ENCODE measurements around the gene SUSD1. TPM values are rescaled to one million over a fixed set of nuclear protein-coding genes. Genes with fewer than 3 reads are reported as not detected.

Gene SUSD1
- polyA plus RNA-seq, 1 experiment: 17.5 TPM

GRCh38 chr9:112006361-112007020 is 168.6 kb downstream of the SUSD1 start:
- Histone ChIP-seq H3K4me3 (ENCODE audit: low read depth, low read length) (no peak overlapping the region), H3K27me3 (ENCODE audit: control insufficient read depth, insufficient read depth, low read length) (no peaks in the 10 kb centered on the region), H3K36me3 (ENCODE audit: control insufficient read depth, insufficient read depth, low read length) (no peaks in the 10 kb centered on the region)
- ChIA-PET CTCF (no interaction called here), POLR2A (no interaction called here)
- DNase-seq (ENCODE audit: low read depth): no peak
- TF ChIP-seq CTCF (IDR thresholded peaks at IDR 0.05; ENCODE audit: insufficient read depth, low read depth, low read length): no peak

- POLR2A ChIA-PET: no interaction called here
- no peak for TF ChIP-seq CTCF (IDR thresholded peaks at IDR 0.05; ENCODE audit: insufficient read depth, low read depth, low read length)
- CTCF ChIA-PET: interaction anchor here (1.2 kb wide), 1 partner anchor 11 kb away, joined by 4 read pairs; no protein-coding TSS in a partner anchor
- no peak overlapping the region for H3K4me3 ChIP-seq (ENCODE audit: low read depth, low read length)
- no peaks in the 10 kb centered on the region for H3K36me3 ChIP-seq (ENCODE audit: control insufficient read depth, insufficient read depth, low read length)
- H3K27me3 ChIP-seq (ENCODE audit: control insufficient read depth, insufficient read depth, low read length): no peaks in the 10 kb centered on the region
- no peak for DNase-seq (ENCODE audit: low read depth)
Measured at GRCh38 chr9:112005939-112006338, 169.2 kb downstream of the SUSD1 start.

GRCh38 chr9:112003538-112003937 is 171.6 kb downstream of the SUSD1 start:
- ChIA-PET CTCF (no interaction called here), POLR2A (no interaction called here)
- no peak for DNase-seq (ENCODE audit: low read depth)
- Histone ChIP-seq H3K27me3 (ENCODE audit: control insufficient read depth, insufficient read depth, low read length) (no peaks in the 10 kb centered on the region), H3K36me3 (ENCODE audit: control insufficient read depth, insufficient read depth, low read length) (no peaks in the 10 kb centered on the region), H3K4me3 (ENCODE audit: low read depth, low read length) (no peak overlapping the region)
- TF ChIP-seq CTCF (IDR thresholded peaks at IDR 0.05; ENCODE audit: insufficient read depth, low read depth, low read length): no peak

GRCh38 chr9:112002847-112003457 is 172.1 kb downstream of the SUSD1 start:
- DNase-seq (ENCODE audit: low read depth): no peak
- H3K4me3 ChIP-seq (ENCODE audit: low read depth, low read length): no peak overlapping the region
- CTCF ChIA-PET: no interaction called here
- H3K27me3 ChIP-seq (ENCODE audit: control insufficient read depth, insufficient read depth, low read length): no peaks in the 10 kb centered on the region
- TF ChIP-seq CTCF (IDR thresholded peaks at IDR 0.05; ENCODE audit: insufficient read depth, low read depth, low read length): no peak
- POLR2A ChIA-PET: interaction anchor here (0.6 kb wide), 1 partner anchor 149 kb away, joined by 3 read pairs; no protein-coding TSS in a partner anchor
- no peaks in the 10 kb centered on the region for H3K36me3 ChIP-seq (ENCODE audit: control insufficient read depth, insufficient read depth, low read length)

- TF ChIP-seq CTCF (IDR thresholded peaks at IDR 0.05; ENCODE audit: insufficient read depth, low read depth, low read length): no peak
- no peak overlapping the region for H3K4me3 ChIP-seq (ENCODE audit: low read depth, low read length)
- CTCF ChIA-PET: no interaction called here
- no peak for DNase-seq (ENCODE audit: low read depth)
- H3K36me3 ChIP-seq (ENCODE audit: control insufficient read depth, insufficient read depth, low read length): no peaks in the 10 kb centered on the region
- POLR2A ChIA-PET: no interaction called here
- H3K27me3 ChIP-seq (ENCODE audit: control insufficient read depth, insufficient read depth, low read length): no peaks in the 10 kb centered on the region
Measured at GRCh38 chr9:112002131-112002846, 172.8 kb downstream of the SUSD1 start.

Measured in BJ (cell line).